HG03064 (cell line): ENCODE data around the gene TMEM106B.
A peak's percentile ranks its signal among the peaks of the same experiment; 100 is the strongest.
"Not testable (repeated sequence)": the region's sequence is repeated elsewhere in the genome, so short reads cannot be mapped to it uniquely, and the experiment has no call there.

ENCODE experiments used
- ATAC-seq: cut with Tn5 transposase; IDR thresholded peaks from one replicate; pipeline ENCODE4 v1.9.1; 2021; ENCODE audit warnings: low read depth; ENCODE audit not compliant: unreplicated experiment

Gene TMEM106B

DNA sequence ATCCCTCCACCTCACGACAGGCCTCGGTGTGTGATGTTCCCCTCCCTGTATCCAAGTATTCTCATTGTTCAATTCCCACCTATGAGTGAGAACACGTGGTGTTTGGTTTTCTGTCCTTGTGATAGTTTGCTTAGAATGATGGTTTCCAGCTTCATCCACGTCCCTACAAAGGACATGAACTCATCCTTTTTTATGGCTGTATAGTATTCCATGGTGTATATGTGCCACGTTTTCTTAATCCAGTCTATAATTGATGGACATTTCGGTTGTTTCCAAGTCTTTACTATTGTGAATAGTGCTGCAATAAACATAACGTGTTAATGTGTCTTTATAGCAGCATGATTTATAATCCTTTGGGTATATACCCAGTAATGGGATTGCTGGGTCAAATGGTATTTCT lies 13.9 kb downstream of the TMEM106B start:
- not testable (repeated sequence) for ATAC-seq

DNA sequence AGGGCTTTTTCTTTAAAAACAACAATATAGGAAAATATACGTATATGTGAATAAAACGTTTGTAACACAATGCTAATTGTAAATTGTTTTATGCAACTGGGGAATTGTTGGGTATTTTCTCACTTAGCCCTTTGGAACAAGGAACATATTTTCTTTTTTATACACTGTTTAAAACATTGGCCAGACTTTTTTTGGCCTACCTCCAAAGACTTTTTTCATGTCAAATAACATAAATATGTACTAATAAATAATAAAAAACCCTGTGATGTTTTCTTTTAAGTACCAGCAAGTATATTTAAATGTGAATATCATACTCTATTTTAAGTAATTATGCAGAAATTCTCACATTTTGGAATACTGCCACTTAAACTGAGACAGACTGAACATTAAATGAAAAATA lies 15.7 kb downstream of the TMEM106B start:
- ATAC-seq, result no peak

DNA sequence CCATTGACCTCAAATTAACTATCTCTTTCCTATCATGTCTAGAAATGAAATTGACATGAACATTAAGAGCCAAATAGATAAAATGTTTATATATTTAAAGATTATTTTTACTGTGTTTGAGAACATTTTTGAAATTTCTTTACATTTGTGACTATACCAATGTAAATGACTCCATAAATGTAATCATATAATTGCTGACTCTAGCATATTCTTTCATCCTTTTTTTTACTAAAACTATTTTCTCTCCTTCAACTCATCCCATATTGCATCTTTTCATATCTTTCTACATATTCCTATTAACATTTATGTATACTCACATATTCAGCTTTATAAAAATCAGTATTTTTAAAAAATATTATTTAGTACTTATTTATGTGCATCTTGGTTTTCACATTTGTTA lies 16.9 kb downstream of the TMEM106B start:
- ATAC-seq, result no peak

DNA sequence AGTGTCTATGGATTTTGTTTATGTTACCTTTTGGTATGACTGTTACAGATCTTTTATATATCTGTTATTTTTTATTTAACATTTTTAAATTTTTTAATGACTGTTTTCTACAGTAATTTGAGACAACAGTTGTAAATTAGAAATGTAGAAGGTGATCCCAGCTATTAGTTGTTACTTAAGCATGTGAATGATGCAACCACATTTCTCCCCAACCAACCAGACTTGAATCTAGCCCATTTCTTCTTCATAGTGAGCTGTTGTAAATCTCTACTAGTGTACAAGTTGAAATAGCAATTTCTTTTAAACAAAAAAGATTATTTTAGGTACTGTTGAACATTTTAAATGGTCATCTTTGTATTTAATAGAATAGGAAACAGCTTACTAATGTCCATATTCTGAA lies 18.0 kb downstream of the TMEM106B start:
- no peak for ATAC-seq

GRCh38 chr7:12231097-12231496 lies 20.0 kb downstream of the TMEM106B start:
- no peak for ATAC-seq

DNA sequence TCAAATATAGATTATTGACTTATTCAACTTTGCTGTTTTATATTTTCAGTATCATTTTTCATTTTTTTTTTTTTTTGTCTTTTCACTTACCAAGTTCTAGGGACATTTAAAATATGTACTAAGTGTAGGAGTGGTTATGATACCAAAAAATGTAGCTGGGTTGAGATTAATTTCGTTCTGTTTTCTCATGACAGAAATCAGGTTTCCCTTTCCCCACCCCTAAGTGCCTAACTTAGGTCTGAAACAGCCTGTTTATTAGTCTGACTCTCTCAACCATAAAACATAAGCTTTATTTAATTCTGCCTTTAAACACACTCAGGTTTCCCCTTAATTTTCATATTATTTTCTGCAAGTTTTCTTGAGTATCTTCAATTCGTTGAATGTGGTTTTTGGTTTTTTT lies 22.1 kb downstream of the TMEM106B start:
- peak; percentile 78 for ATAC-seq

- no peak for ATAC-seq
Measured at GRCh38 chr7:12234334-12234865, 23.3 kb downstream of the TMEM106B start.

- ATAC-seq, result no peak
Measured at GRCh38 chr7:12235970-12236369, 24.9 kb downstream of the TMEM106B start.

DNA sequence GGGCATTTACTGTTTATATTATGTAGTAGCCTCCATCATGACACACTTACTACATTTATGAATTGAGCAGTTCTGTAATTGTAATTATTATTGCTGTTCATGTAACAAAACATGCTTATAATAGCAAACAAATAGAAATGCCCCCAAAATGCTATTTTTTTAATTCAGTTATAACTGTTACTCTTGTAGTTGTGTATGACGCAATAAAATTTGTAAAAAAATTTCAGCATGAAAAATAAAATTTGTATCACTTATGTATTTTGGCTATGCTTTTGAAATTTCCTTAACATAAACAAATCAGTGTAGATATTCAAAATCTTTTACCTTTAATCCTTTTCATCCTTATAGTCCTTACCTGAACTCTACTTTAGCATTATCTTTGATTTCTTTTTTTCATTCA lies 25.9 kb downstream of the TMEM106B start:
- ATAC-seq, result no peak

GRCh38 chr7:12239806-12240205 lies 28.7 kb downstream of the TMEM106B start:
- no peak for ATAC-seq

GRCh38 chr7:12244129-12244528 lies 33.0 kb downstream of the TMEM106B start:
- no peak for ATAC-seq

DNA sequence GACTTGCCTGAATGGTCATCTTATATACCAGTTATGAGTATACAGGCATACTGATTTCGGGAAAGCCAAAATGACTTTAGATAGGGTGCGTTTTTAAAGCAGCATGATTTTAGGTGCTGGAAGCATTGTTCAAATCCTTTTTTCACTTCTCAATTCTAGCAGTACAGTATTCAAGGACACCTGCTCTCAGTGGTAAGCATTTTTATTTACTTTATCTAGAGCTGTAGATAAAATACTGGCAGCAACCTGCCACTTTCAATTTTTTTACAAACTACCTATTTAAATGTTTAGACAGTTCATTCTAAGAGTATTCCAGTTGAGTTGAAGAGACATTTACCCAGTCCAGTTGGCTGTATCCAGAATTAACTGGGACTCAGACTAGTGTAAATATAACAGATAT lies 33.6 kb downstream of the TMEM106B start:
- ATAC-seq, result no peak

DNA sequence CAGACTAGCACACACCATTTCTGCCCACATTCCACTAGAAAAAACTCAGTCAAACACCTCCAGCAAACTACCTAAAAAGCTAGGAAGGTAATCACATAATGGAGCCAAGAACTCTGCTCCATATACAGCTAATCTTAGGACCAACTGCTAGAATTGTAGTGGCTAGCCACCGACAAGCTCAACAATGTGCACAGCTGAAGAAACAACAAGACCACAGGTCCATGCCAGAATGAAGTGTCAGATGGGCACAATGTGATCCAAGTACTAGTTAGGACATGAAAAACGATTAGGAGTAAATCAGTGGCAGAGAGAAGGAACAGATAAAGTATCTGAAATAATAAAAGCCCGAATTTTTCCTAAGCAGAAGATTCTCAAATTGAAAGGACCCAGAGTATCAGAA lies 38.6 kb downstream of the TMEM106B start:
- no peak for ATAC-seq

GRCh38 chr7:12250232-12250631 lies 39.1 kb downstream of the TMEM106B start:
- no peak for ATAC-seq

GRCh38 chr7:12256090-12256489 lies 45.0 kb downstream of the TMEM106B start:
- ATAC-seq, result no peak

DNA sequence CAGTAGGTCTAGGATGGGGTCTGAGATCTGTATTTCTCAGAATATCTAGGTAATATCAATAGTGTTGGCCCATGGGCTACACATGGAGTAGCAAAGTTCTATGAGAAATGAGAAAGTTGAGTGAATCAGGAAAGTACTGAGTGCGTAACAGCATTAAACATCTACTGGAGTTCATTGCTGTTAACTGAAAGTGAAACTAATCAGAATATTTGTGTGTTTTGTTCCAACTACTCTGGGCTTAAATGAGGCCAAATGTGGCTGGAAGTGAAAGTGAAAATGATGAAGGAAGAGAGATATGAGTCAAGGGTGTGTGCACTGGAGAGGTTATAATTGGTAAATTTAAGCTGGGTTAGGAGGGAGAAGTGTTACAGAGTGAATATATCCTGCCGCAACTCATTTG lies 46.5 kb downstream of the TMEM106B start:
- peak; percentile 100 for ATAC-seq

GRCh38 chr7:12258074-12258473 lies 47.0 kb downstream of the TMEM106B start:
- no peak for ATAC-seq

GRCh38 chr7:12267542-12267941 lies 56.4 kb downstream of the TMEM106B start:
- no peak for ATAC-seq

DNA sequence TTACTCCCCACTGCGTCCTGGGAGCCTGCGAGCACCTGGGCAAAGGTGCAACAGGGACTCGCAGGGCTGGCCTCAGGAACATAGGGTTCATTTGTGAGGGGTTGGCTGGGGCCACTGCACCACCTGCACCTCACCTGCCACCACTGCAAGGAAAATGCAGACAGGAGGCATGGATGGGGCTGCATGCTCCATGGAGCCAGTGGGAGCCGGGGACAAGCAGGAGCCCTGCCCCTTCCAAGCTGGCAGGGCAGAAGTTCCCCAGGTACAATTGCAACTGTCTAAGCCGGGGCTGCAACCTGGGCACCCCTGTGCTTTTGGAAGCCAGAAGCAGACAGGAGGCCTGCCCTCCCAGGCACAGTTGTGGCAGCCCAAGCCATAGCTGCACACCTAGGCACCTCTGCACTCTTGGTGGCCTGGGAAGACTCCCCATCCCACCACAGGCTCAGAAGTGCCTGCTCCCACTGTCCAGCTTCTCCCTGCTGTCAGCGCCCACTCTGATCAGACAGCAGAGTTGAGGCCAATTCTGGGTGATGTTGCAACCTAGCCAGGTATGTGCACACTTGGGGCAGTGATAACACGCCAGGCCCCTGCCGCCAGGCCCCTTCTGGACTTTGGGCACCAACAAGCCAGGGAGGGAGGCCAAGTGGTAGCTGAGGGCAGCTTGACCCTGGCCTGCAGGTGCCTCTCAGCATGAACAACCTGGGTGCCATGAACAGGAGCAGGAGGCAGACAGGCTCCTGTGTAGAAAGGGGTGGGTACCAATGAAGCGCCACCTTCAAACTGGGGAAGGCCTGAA lies 58.2 kb downstream of the TMEM106B start:
- ATAC-seq, result no peak

GRCh38 chr7:12281038-12281437 lies 69.9 kb downstream of the TMEM106B start:
- no peak for ATAC-seq

DNA sequence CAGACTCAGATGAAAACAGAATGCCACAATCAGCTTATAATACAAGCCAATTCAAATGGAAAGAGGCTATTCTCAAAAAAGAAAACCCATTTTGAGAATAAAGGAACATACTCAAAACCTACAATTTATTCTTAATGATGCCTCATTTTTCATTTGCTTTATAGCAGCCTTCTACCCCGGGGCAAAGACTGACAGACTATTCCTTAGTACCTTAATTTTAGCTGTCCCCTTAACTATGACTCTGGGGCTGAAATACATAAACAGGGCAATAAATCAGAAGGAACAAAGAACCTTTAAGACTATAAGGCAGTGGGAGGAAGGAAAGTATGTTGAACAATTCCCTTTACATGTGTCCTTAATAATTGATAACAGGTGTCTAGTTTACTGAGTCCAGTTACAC lies 76.8 kb downstream of the TMEM106B start:
- ATAC-seq, result no peak

DNA sequence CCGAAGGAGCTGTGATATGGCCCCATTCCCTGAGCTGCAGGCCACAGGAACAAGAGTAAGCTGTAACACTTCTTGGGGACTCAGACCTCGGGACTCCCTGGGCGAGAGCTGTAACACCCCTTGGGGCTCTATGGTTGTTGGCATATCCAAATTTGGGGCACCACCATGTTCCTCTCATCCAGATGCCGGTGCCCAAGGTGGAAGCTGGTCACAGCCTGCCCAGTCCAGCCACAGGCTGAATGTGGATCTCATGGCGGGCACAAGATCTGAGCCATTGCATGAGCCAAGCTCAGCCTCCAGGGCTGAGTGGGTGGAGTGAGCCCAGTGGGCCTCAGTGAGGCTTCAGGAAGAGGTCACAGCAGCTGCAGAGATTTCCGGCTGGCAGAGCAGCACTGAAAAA lies 78.9 kb downstream of the TMEM106B start:
- ATAC-seq, result no peak
